Measurements from ENCODE around the gene PSKH1.
"Not testable (repeated sequence)": the region's sequence is repeated elsewhere in the genome, so short reads cannot be mapped to it uniquely, and the experiment has no call there.

Gene PSKH1

GRCh38 chr16:67915496-67915769, 22.4 kb downstream of the PSKH1 start:
- CTCF ChIA-PET, result interaction anchor here (0.6 to 7.6 kb wide), 5 partner anchors 12 to 394 kb away, joined by 3 to 39 read pairs (median 3); partner anchors contain the start of gene NRN1L
- not testable (repeated sequence) for H3K27ac Mint-ChIP-seq

GRCh38 chr16:67915831-67916723, 23.0 kb downstream of the PSKH1 start:
- peaks cover 12% of the 10 kb centered on the region for H3K4me1 Mint-ChIP-seq
- no peak overlapping the region for H3K4me3 Mint-ChIP-seq
- peaks cover 2% of the 10 kb centered on the region for H3K36me3 Mint-ChIP-seq
- H3K27ac Mint-ChIP-seq, result no peak overlapping the region
- CTCF ChIA-PET, result interaction anchor here (0.7 to 7.6 kb wide), 5 partner anchors 11 to 395 kb away, joined by 3 to 39 read pairs (median 4); partner anchors contain the start of gene NRN1L
- no peak for DNase-seq
- H3K9me3 Mint-ChIP-seq, result no peaks in the 10 kb centered on the region
- H3K27me3 Mint-ChIP-seq, result no peaks in the 10 kb centered on the region

More at GRCh38 chr16:67915496-67915769, 22.4 kb downstream of the PSKH1 start:
- DNase-seq, H3K27me3 Mint-ChIP-seq, H3K4me3 Mint-ChIP-seq, H3K36me3 Mint-ChIP-seq, H3K9me3 Mint-ChIP-seq: not testable (repeated sequence)
- H3K4me1 Mint-ChIP-seq, result peaks cover 15% of the 10 kb centered on the region

- Mint-ChIP-seq H3K27me3 (no peaks in the 10 kb centered on the region), H3K36me3 (peaks cover 2% of the 10 kb centered on the region), H3K4me3 (no peak overlapping the region), H3K4me1 (peaks cover 14% of the 10 kb centered on the region), H3K9me3 (no peaks in the 10 kb centered on the region), H3K27ac (no peak overlapping the region)
- CTCF ChIA-PET, result interaction anchor here (0.7 to 7.6 kb wide), 6 partner anchors 11 to 101 kb away, joined by 3 to 39 read pairs (median 7); partner anchors contain the start of gene NRN1L
- no peak for DNase-seq
Observed at GRCh38 chr16:67917140-67917851, 24.2 kb downstream of the PSKH1 start.

GRCh38 chr16:67917852-67918236, 24.8 kb downstream of the PSKH1 start:
- DNase-seq, result no peak
- Mint-ChIP-seq H3K4me1 (peaks cover 14% of the 10 kb centered on the region), H3K4me3 (no peak overlapping the region), H3K27me3 (no peaks in the 10 kb centered on the region), H3K27ac (no peak overlapping the region), H3K36me3 (peaks cover 2% of the 10 kb centered on the region), H3K9me3 (no peaks in the 10 kb centered on the region)
- CTCF ChIA-PET, result interaction anchor here (0.7 to 2.4 kb wide), 5 partner anchors 11 to 101 kb away, joined by 3 to 10 read pairs (median 6); no protein-coding TSS in a partner anchor

- Mint-ChIP-seq H3K9me3 (no peaks in the 10 kb centered on the region), H3K36me3 (no peaks in the 10 kb centered on the region), H3K4me1 (peaks cover 14% of the 10 kb centered on the region), H3K27me3 (no peaks in the 10 kb centered on the region), H3K4me3 (no peak overlapping the region), H3K27ac (no peak overlapping the region)
- DNase-seq, result no peak
- CTCF ChIA-PET, result interaction anchor here (0.6 to 4.8 kb wide), 7 partner anchors 10 to 113 kb away, joined by 3 to 34 read pairs (median 3); partner anchors contain the start of gene TSNAXIP1
Observed at GRCh38 chr16:67919622-67920221, 26.7 kb downstream of the PSKH1 start.

GRCh38 chr16:67922221-67922620, 29.2 kb downstream of the PSKH1 start:
- DNase-seq, result no peak
- CTCF ChIA-PET, result interaction anchor here (0.7 to 4.8 kb wide), 3 partner anchors 19 to 106 kb away, joined by 3 to 34 read pairs (median 4); no protein-coding TSS in a partner anchor
- Mint-ChIP-seq H3K4me3 (no peak overlapping the region), H3K27ac (no peak overlapping the region), H3K9me3 (no peaks in the 10 kb centered on the region), H3K27me3 (no peaks in the 10 kb centered on the region), H3K36me3 (no peaks in the 10 kb centered on the region), H3K4me1 (peaks cover 12% of the 10 kb centered on the region)

GRCh38 chr16:67922740-67923139, 29.7 kb downstream of the PSKH1 start:
- no peaks in the 10 kb centered on the region for H3K9me3 Mint-ChIP-seq
- H3K4me1 Mint-ChIP-seq, result peaks cover 6% of the 10 kb centered on the region
- no peaks in the 10 kb centered on the region for H3K27me3 Mint-ChIP-seq
- CTCF ChIA-PET, result interaction anchor here (1.4 to 4.8 kb wide), 2 partner anchors 19 to 40 kb away, joined by 4 to 34 read pairs; no protein-coding TSS in a partner anchor
- H3K27ac Mint-ChIP-seq, result no peak overlapping the region
- H3K36me3 Mint-ChIP-seq, result no peaks in the 10 kb centered on the region
- H3K4me3 Mint-ChIP-seq, result no peak overlapping the region
- DNase-seq, result no peak

- no peak for DNase-seq
- no peaks in the 10 kb centered on the region for H3K9me3 Mint-ChIP-seq
- no peaks in the 10 kb centered on the region for H3K27me3 Mint-ChIP-seq
- peaks cover 4% of the 10 kb centered on the region for H3K4me1 Mint-ChIP-seq
- CTCF ChIA-PET, result interaction anchor here (1.4 to 4.8 kb wide), 3 partner anchors 18 to 107 kb away, joined by 4 to 34 read pairs (median 6); no protein-coding TSS in a partner anchor
- H3K4me3 Mint-ChIP-seq, result no peak overlapping the region
- peaks cover 7% of the 10 kb centered on the region for H3K36me3 Mint-ChIP-seq
- H3K27ac Mint-ChIP-seq, result peak overlapping the region; percentile 24
Observed at GRCh38 chr16:67923414-67924116, 30.5 kb downstream of the PSKH1 start.

GRCh38 chr16:67924140-67924906, 31.3 kb downstream of the PSKH1 start:
- no peak overlapping the region for H3K27ac Mint-ChIP-seq
- CTCF ChIA-PET, result interaction anchor here (0.6 to 1.4 kb wide), 4 partner anchors 41 to 140 kb away, joined by 3 to 6 read pairs (median 4); no protein-coding TSS in a partner anchor
- H3K4me3 Mint-ChIP-seq, result no peak overlapping the region

GRCh38 chr16:67926181-67926750, 33.2 kb downstream of the PSKH1 start:
- H3K9me3 Mint-ChIP-seq, result no peaks in the 10 kb centered on the region
- no peak for DNase-seq
- CTCF ChIA-PET, result interaction anchor here (0.5 to 6.3 kb wide), 8 partner anchors 9 to 570 kb away, joined by 3 to 49 read pairs (median 3); no protein-coding TSS in a partner anchor
- H3K4me3 Mint-ChIP-seq, result no peak overlapping the region
- H3K36me3 Mint-ChIP-seq, result peaks cover 11% of the 10 kb centered on the region
- no peak overlapping the region for H3K27ac Mint-ChIP-seq
- H3K27me3 Mint-ChIP-seq, result no peaks in the 10 kb centered on the region
- H3K4me1 Mint-ChIP-seq, result peaks cover 4% of the 10 kb centered on the region

More at GRCh38 chr16:67924140-67924906, 31.3 kb downstream of the PSKH1 start:
- no peak for DNase-seq
- Mint-ChIP-seq H3K4me1 (peaks cover 4% of the 10 kb centered on the region), H3K36me3 (peaks cover 8% of the 10 kb centered on the region), H3K9me3 (no peaks in the 10 kb centered on the region), H3K27me3 (no peaks in the 10 kb centered on the region)

- Mint-ChIP-seq H3K27me3 (no peaks in the 10 kb centered on the region), H3K4me3 (no peak overlapping the region), H3K4me1 (peaks cover 2% of the 10 kb centered on the region), H3K36me3 (peaks cover 15% of the 10 kb centered on the region), H3K9me3 (no peaks in the 10 kb centered on the region), H3K27ac (no peak overlapping the region)
- CTCF ChIA-PET, result interaction anchor here (0.6 to 6.3 kb wide), 5 partner anchors 12 to 406 kb away, joined by 3 to 49 read pairs (median 11); no protein-coding TSS in a partner anchor
- DNase-seq, result no peak
Observed at GRCh38 chr16:67927131-67927941, 34.3 kb downstream of the PSKH1 start.

- H3K4me1 Mint-ChIP-seq, result peaks cover 2% of the 10 kb centered on the region
- CTCF ChIA-PET, result interaction anchor here (1.1 to 6.3 kb wide), 10 partner anchors 10 to 407 kb away, joined by 3 to 49 read pairs (median 4); partner anchors contain the start of gene NRN1L
- H3K27me3 Mint-ChIP-seq, result no peaks in the 10 kb centered on the region
Observed at GRCh38 chr16:67928147-67928546, 35.1 kb downstream of the PSKH1 start.

More at GRCh38 chr16:67928147-67928546, 35.1 kb downstream of the PSKH1 start:
- Mint-ChIP-seq H3K9me3 (no peaks in the 10 kb centered on the region), H3K27ac (peak overlapping the region; percentile 58), H3K4me3 (no peak overlapping the region), H3K36me3 (peaks cover 17% of the 10 kb centered on the region)
- DNase-seq, result no peak
